ENCODE results near the gene ZNF343. TPM values are rescaled to one million over a fixed set of nuclear protein-coding genes. Genes with fewer than 3 reads are reported as not detected.

ZNF343 gene
- 3.4 and 4.0 TPM in 2 replicates for total RNA-seq (2021)
- long read RNA-seq, transcript ZNF343-201 (6 exons, 3,632 nt) = major isoform, 11 of 31 reads
- long read RNA-seq, partial matches to known transcripts = 0 of 31 reads
- long read RNA-seq, other reads (novel, unspliced or antisense) = 18 of 31 reads

GRCh38 chr20:2508631-2509467 is at the start of gene ZNF343:
Gene ZNF343 (minus strand): TSS chr20:2508915. CDS start chr20:2493895, 15,020 bp downstream.
- H3K27me3 Mint-ChIP-seq (ENCODE audit: low read depth) = peaks cover 52% of the 10 kb centered on the region
- Histone ChIP-seq H4K5ac (ENCODE audit: insufficient read length, low read depth, low read length) (no peak within 1 kb of the TSS), H3K4ac (ENCODE audit: low read depth, low read length) (no peak within 1 kb of the TSS), H3K79me2 (ENCODE audit: insufficient read depth, low read length) (no peaks in the 10 kb centered on the region), H3K9ac (ENCODE audit: extremely low read depth, insufficient read length, low read length) (peak within 1 kb of the TSS; percentile 7), H3T11ph (ENCODE audit: low read length) (no peak within 1 kb of the TSS), H2BK20ac (ENCODE audit: low read depth, low read length, poor library complexity, severe bottlenecking) (no peak within 1 kb of the TSS), H3K23me2 (ENCODE audit: insufficient read length, low read depth, low read length, poor library complexity, severe bottlenecking) (peaks cover 12% of the 10 kb centered on the region), H2BK12ac (ENCODE audit: insufficient read length, low read depth, low read length) (no peak within 1 kb of the TSS), H3K56ac (ENCODE audit: insufficient read length, low read depth, low read length) (no peak within 1 kb of the TSS), H2AK5ac (ENCODE audit: insufficient read length, low read length) (no peak within 1 kb of the TSS), H2AFZ (ENCODE audit: low read length) (peak within 1 kb of the TSS; percentile 93), H3K18ac (ENCODE audit: insufficient read length, low read depth, low read length) (peak within 1 kb of the TSS; percentile 96), H4K8ac (replicated peaks; ENCODE audit: insufficient read length, low read depth, low read length) (no peak within 1 kb of the TSS), H4K91ac (ENCODE audit: insufficient read length, low read depth, low read length) (no peak within 1 kb of the TSS), H3K9me3 (ENCODE audit: control insufficient read depth, low read depth, low read length) (no peaks in the 10 kb centered on the region), H2BK15ac (ENCODE audit: low read depth, low read length) (no peak within 1 kb of the TSS), H3K14ac (ENCODE audit: insufficient read depth, low read length) (peak within 1 kb of the TSS; percentile 94), H3K27ac (ENCODE audit: insufficient read length, low read depth, low read length) (no peak within 1 kb of the TSS), H3K27me3 (ENCODE audit: insufficient read depth, low read length) (peaks cover 39% of the 10 kb centered on the region), H3K4me2 (ENCODE audit: insufficient read depth, insufficient read length, low read length) (peak within 1 kb of the TSS; percentile 78), H2BK5ac (ENCODE audit: insufficient read length, low read length) (no peak within 1 kb of the TSS), H3K4me1 (ENCODE audit: insufficient read depth, low read length) (no peaks in the 10 kb centered on the region), H4K20me1 (ENCODE audit: control insufficient read depth, insufficient read depth, insufficient read length) (no peaks in the 10 kb centered on the region), H3K79me1 (ENCODE audit: insufficient read depth, low read depth, low read length, poor library complexity, severe bottlenecking) (no peaks in the 10 kb centered on the region), H2BK120ac (ENCODE audit: low read depth, low read length, poor library complexity, severe bottlenecking) (no peak within 1 kb of the TSS), H3K23ac (ENCODE audit: insufficient read length, low read depth, low read length) (no peak within 1 kb of the TSS)
- H3K36me3 Mint-ChIP-seq (ENCODE audit: insufficient read depth in 1 of 3, low read depth in 3 of 3) = no peaks in the 10 kb centered on the region
- H3K9me3 Mint-ChIP-seq = peaks cover 0 to 7% of the 10 kb centered on the region in 2 experiments; a peak in 1 of 5 replicates
- H3K4me3 Mint-ChIP-seq = peak within 1 kb of the TSS; percentile 95 to 99
- WGBS (ENCODE audit: extremely low coverage, insufficient read length, low lambda C conversion rate) = no CpG with 5 or more reads among the region's 53 CpGs
- peak; percentile 86 for DNase-seq
- peaks cover 11 to 13% of the 10 kb centered on the region in 2 experiments for H3K4me1 Mint-ChIP-seq
- TF ChIP-seq CTCF (conservative IDR thresholded peaks at IDR 0.05) = no peak
- H3K27ac Mint-ChIP-seq = peak within 1 kb of the TSS; percentile 81 to 96 (median 93)
